GM18519 (cell line): ENCODE data around the gene POTEB.
"Not testable (repeated sequence)": the region's sequence is repeated elsewhere in the genome, so short reads cannot be mapped to it uniquely, and the experiment has no call there.

Experiments
- ATAC-seq: cut with Tn5 transposase; IDR thresholded peaks from one replicate; pipeline ENCODE4 v1.9.1; 2021; ENCODE audit warnings: mild to moderate bottlenecking, moderate library complexity; ENCODE audit not compliant: unreplicated experiment, low FRiP score

POTEB gene

GRCh38 chr15:21877635-21878034 is at the start of gene POTEB:
Gene POTEB, minus strand, starts transcription at chr15:21877735. Its CDS starts 489 bp downstream, at chr15:21877246.
- ATAC-seq: not testable (repeated sequence)

GRCh38 chr15:21890955-21891354 is 13.4 kb upstream of the POTEB start:
- not testable (repeated sequence) for ATAC-seq

GRCh38 chr15:21889542-21889941 is 12.0 kb upstream of the POTEB start:
- ATAC-seq: not testable (repeated sequence)

- not testable (repeated sequence) for ATAC-seq
These were observed 38.7 kb downstream of the POTEB start for GRCh38 chr15:21838831-21839230.
